Measurements from ENCODE around the gene ANP32A.

DNA sequence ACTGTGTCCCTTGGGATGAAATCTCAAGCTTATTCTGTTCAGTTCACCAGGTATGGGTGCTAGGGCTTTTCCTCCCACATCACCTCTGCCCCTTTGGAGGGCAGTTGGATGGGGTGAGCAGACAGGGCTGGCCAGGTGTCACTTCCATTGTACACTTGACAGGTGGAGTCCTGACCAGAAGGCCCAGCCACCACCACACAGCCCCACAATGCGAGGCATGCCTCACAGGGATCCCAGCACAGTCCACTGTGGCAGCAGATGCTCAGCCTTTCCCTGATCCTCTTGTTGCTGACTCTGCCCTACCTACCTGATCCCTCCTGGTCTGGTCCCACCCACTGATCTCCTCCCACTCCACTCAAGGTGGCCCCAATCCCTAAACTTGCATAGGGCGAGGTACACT is 88.2 kb downstream of the ANP32A start:
- TF ChIP-seq, protein P1, sequence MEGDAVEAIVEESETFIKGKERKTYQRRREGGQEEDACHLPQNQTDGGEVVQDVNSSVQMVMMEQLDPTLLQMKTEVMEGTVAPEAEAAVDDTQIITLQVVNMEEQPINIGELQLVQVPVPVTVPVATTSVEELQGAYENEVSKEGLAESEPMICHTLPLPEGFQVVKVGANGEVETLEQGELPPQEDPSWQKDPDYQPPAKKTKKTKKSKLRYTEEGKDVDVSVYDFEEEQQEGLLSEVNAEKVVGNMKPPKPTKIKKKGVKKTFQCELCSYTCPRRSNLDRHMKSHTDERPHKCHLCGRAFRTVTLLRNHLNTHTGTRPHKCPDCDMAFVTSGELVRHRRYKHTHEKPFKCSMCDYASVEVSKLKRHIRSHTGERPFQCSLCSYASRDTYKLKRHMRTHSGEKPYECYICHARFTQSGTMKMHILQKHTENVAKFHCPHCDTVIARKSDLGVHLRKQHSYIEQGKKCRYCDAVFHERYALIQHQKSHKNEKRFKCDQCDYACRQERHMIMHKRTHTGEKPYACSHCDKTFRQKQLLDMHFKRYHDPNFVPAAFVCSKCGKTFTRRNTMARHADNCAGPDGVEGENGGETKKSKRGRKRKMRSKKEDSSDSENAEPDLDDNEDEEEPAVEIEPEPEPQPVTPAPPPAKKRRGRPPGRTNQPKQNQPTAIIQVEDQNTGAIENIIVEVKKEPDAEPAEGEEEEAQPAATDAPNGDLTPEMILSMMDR (IDR thresholded peaks at IDR 0.05; ENCODE audit: borderline replicate concordance, extremely low read depth, low read length, poor library complexity, severe bottlenecking), result no peak
- TF ChIP-seq EZH2 (IDR thresholded peaks at IDR 0.05; ENCODE audit: borderline replicate concordance, low read depth, low read length, severe bottlenecking), result no peak

All from DND-41 (cell line).